T-helper 1 cell (primary cell): ENCODE results near the gene PPIE.
"Not testable (repeated sequence)": the region's sequence is repeated elsewhere in the genome, so short reads cannot be mapped to it uniquely, and the experiment has no call there.

Source experiments
- DNase-seq, 5 donors: peaks; one replicate each; pipeline ENCODE4 v3.0.0-alpha.2; 2012 to 2020

PPIE gene

DNA sequence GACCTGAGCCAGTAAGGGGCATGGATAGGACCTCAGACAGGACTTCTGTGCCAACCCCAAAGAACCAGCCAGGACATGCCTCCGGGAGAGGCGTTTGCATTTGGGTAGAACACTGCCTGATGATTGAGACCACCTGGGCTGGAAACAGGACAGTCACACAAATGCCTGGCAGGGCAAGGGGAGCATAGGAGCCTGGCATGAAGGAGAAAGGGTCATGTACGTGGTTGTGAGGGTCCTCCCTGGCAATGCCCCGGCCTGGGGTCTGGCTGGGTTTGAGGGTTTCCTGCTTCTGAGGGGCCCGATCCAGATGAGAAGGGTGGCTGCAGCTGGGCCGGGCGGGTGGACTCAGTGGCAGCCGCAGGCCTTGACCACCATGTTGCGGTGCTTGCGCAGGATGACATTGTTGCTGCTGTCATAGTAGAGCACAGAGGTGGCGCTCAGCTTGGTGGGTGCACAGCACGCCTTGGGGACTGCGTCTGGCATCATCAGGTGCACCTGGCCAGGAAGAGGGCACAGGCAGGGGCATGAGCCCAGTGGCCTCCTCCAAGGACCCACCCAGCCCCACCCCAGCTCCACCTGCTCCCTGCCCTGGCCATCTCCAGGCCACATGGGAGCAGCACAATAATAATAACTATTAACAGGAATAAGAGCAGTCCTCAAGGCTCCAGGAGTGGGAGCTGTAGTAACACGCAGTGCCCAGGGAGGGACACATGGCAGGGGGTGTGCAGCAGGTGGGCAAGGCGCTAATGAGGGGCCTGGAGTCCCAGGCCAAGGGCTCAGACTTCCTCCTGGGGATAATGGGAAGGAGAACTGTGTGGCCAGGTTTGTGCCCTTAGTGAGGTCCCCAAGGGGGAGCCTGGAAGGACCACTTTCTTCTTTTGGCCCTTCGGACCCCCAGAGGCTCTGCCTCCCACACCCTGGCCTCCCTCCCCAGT, 21.7 kb downstream of the PPIE start:
- DNase-seq: no peak

- DNase-seq: no peak
Measured at GRCh38 chr1:39761016-39761415, 22.3 kb downstream of the PPIE start.

DNA sequence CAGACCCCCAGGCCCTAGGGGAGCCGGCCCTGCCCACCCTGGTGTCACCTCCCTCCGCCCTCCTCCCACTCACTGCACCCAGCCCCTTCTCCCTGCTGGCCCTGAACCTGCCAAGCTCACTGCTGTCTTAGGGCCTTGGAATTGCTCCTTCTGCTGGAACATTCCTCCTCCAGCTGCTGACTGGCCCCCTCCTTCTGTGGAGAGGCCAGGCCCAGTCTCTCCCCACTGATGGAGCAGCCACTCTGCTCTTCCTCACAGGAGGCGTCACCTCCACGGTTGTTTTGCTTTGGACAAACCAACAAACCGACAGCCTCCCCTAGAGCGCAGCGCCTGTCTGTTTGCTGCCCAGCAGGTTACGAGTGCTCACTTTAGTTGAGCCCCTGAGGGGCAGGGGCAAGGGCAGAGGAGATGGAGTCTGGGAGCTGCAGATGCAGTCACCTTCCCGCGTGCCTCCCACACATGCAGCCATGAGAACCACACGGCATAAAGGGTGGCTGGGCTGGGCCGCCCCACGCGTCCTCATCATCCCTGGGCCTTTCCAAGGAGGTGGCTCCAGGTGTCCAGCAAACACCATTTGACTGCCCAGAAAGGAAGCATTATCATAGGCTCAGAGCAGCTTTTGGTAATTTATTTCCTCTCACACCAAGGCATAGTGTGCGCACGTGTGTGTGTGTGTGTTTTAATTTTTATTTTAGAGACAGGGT, 23.0 kb downstream of the PPIE start:
- no peak for DNase-seq

DNA sequence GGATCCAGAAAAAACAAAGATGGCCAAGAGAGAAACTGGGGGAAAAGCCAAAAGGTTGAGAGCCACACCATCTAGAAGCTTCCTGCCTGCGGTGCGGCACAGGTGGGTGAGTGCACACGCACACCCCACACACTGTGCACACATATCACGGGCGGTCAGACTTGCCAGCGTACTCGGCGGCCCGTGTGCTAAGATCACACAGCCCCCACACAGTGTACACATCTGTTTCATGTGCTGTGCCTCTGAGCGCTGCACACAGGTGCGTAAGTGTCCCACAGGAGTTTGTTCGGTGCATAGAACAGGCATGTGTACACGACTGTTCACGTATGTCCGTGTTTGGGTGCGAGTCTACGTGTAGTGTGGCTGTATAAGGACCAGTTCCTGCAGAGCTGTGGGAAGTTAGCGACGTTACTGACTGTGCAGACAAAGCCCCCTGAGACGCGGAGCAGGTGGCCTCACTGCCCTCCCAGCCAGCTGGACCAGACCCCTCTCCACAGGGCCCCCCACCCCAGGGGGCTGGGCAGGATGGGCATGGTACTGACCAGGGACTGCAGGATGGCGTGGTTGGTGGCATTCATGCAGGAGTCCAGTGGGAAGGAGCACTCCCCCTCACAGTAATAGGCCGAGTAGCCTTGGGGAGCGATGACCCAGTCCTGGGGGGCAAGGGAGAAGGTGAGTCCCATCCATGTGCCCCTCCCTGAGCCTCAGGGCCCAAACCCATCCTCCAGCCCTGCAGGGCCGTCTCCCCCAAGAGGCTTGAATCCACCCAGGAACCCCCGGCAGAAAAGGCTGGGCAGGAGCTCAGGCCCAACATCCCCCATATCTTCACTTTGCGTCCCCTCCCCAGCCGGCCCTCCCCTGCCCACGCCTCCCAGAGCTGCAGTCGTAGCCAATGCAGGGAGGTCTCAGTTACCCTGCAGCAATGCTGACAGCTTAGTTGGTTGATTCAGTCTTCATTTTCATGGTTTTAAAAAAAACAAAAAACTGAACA, 24.2 kb downstream of the PPIE start:
- no peak for DNase-seq

DNA sequence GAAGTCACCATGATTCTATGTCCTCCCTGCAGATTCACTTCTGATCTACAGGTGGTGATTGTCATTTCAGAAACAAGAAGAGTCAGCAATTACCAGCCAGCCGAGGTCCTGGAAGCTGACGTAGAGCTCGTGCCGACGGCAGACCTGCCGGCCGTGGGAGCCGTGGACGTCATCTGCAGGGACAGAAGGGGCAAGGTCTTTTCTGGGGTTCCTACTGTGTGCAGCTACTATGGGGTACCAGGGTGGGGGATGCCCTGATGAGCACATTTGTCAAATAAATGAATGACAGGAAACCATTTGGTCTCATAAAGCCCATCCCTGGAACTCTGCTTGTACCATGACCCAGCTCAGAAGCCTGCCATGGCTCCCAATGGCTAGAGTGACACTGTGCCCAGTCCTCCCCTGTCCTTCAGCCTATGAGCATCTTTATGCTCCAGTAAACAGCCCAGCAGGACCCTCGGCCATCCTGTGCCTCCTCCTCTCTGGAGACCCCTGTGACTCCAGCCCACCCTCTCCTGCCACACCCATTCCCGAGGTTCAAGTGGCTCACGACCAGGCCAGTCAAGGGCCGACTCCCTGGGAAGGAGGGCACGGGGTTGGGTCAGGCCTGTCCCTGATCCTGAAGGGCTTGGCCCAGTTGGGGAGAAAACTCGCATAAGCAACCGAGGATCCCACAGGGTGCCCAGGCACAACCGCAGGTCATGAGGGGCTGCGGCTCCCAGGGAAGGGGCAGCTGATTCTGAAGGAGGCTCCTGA, 25.1 kb downstream of the PPIE start:
- not testable (repeated sequence) for DNase-seq

GRCh38 chr1:39764512-39764911, 25.8 kb downstream of the PPIE start:
- DNase-seq: not testable (repeated sequence)

DNA sequence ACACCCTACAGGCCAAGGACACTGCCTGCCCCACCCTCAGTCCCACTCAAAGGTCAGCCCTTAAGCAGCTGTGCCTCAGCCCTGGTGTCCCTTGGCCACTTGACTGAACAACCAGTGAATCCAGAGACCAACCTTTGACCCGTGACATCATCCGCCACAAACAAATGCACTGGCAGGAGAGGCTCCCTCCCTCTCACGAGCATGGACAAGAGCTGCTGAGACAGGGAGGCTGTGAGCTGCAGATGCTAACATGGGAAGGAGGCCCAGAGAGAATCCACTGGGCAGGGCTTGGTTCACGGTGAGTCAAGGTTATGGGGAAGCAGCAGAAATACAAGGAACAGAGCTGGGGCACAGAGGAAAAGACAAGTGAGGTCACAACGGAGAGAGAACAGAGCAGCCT, 27.8 kb downstream of the PPIE start:
- not testable (repeated sequence) for DNase-seq

- not testable (repeated sequence) for DNase-seq
Measured at GRCh38 chr1:39769502-39769901, 30.8 kb downstream of the PPIE start.

DNA sequence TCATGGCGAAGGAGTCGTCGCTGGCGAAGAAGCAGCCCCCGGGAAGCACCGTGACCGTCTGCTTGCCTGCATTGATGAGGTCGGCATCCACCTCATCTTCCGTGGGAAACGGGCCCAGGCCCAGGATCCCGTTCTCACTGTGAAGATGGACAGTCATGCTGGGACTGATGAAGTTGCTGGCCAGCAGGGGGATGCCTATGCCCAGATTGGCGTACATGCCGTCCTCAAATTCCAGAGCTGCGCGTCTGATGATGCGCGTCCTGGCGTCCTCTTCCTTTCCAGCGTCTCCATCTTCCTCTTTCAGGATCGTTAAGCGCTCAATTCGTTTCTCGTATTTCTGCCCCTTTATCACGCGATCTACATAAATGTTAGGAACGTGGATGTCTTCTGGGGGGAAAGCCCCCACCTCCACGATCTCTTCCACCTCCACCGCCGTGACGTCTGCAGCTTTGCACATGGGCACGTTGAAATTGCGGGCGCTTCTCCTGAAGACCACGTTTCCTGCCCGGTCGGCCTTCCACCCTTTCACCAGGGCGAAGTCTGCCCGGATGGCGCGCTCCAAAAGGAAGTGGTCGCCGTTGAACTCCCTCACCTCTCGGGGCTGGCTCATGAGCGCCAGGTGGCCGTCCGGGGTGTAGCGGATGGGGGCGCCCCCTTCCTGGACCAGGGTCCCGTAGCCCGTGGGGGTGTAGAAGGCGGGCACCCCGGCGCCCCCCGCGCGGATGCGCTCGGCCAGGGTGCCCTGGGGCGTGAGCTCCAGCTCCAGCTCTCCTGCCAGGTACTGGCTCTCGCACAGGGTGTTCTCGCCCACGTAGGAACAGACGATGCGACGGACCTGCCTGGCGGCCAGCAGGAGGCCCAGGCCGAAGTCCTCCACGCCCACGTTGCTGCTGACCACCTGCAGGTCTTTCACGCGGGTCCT, 31.7 kb downstream of the PPIE start:
- DNase-seq: not testable (repeated sequence)

GRCh38 chr1:39771022-39771532, 32.4 kb downstream of the PPIE start, which contains the start of gene OXCT2:
Gene OXCT2, minus strand, starts transcription at chr1:39771348. Its CDS starts 93 bp downstream, at chr1:39771255.
- DNase-seq: not testable (repeated sequence)

DNA sequence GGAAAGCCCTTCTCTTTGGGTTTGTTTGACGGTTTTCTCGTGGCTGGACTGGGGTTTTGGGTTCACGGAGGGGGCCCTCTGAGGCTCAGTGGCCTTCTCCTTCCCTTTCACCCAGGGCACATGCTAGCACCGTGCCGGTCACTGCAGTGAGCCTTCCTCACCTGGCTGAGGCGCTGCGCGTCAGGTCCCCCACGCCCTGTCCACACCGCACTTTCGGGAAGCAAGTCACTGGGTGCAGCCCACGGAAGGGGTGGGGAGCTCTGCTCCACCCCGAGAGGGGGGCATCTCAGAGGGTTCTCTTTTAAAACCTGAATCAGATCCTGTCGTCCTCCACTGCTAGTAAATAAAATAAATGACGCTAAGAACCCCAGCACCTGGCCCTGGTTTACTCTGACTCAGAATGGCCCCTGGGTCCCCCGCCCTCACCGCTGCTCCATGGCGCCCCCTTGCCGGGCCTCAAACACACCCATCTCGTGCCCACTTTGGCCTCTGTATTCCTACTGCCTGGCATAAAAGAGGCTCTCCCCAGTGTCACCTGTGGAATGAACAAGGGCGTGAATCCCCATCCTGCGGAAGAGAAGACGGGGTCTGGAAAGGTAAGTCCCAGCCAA, 34.8 kb downstream of the PPIE start:
- DNase-seq: not testable (repeated sequence)

DNA sequence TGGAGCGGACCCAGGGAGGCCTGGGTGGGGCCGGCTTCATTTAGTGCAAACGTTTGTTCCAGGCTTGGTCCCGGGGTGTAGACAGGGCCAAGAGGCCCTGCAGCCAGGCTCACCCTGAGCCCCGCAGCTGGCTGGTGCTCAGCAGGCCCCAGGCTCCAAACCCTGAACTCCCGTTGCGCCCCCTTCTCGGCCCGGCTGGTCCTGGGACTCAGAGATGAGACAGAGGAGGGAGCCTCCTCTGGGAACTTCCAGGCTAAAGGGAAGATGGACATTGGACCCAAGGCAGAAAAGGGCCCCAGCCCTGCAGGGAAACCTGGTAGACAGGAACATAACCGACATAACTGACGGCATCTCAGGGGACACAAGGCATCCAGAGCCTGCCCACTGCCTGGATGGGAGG, 36.5 kb downstream of the PPIE start:
- not testable (repeated sequence) for DNase-seq

DNA sequence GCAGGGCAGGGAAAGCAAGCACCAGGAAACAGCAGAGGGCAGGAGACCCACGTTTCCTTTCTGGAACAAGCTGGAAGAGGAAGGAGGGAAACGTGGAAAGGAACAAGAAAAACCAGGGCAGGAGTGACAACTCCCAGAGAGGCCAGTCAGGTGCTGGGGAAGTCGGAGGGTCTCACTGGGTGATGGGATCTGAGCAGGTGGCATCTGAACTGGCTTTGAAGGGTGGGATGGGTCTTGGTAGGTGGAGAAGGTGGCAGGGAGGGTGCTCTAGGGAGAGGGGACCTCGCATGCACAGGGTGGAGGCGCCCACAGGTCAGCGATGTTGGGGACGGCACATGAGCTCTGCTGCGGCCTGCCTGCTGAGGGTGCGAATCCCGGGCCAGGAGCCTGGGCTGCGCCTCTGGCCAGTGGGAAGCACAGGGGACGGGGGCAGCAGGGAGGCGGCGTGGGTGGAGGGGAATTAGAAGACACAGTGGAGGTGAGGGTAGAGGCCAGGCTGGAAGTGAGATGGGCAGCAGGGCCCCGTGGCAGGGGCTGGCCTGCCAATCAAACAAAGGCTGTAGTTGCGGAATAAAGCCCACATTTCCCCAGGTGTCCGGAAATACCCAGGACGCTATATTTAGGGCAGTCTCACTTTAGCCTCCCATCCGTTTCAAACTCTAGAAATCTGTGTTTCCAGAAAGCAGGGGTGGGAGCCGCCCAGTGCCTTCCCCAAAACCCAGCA, 37.2 kb downstream of the PPIE start:
- not testable (repeated sequence) for DNase-seq

DNA sequence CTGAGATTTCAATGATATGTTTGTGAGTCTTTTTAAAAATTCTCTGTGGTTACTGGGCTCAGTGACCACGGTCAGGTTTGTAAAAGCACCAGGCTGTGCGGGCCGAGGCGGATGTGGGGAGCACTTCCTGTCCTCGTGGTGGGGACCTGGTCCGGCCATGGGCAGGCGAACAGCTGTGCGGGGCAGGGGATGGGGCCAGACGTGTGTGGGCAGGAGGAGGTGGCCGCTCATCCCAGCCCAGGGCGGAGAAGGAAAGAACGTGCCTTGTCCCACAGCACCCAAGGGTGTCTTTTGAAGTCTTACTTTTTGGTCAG, 37.7 kb downstream of the PPIE start:
- no peak for DNase-seq

DNA sequence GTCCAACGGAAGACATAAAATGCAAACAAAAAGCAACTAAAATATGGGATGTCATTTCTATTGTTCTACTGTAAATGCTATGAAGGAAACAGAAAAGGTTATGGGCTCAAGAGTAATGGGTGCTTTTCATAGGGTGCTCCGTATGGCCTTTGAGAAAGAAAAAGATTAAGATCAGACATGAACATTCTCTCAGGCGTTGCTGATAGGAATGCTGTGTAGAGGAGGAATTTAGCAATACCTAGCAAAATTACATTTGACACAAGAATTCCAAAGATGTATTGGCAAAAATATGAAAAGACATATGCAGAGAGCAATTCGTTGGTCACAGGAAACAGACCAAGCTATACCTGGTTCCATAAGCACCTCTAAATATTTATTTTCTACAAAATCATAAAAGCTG, 38.2 kb downstream of the PPIE start:
- DNase-seq: no peak

GRCh38 chr1:39777306-39777705, 38.6 kb downstream of the PPIE start:
- no peak for DNase-seq

DNA sequence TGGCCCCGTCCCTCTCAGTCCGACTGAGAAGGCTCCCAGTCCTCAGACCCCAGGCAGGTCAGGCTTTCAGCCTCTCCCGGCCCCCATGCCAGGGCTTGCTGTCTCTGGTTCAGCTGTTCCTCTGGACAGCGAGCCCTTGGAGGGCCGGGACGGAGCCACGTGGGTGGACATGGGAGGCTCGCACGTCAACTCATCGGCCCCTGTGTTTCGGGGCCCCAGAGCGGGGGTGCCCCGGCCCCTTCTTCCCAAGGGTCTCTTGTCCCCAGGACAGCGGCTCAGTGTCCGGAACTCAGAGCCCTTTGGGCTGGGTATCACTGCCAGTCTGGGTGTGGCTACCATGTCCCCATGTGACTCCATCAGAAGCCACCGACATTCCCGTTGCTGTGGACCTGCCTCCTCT, 39.2 kb downstream of the PPIE start:
- DNase-seq: not testable (repeated sequence)

- DNase-seq: not testable (repeated sequence)
Measured at GRCh38 chr1:39778463-39779099, 39.9 kb downstream of the PPIE start.

- no peak for DNase-seq
Measured at GRCh38 chr1:39779137-39779536, 40.5 kb downstream of the PPIE start.
